Activated naive CD4-positive, alpha-beta T cell treated with anti-CD3 and anti-CD28 coated beads, Interleukin-2, amount 10 ng/mL, durations not matched to agents 7 days and 5 days (primary cell): ENCODE measurements around the gene TCEA2.
A peak's percentile ranks its signal among the peaks of the same experiment; 100 is the strongest.

Experiments
- CTCF ChIA-PET: fragments of 350-600 bp; sonication (Branson Sonifier 250); formaldehyde crosslinking; loops from one replicate; lab custom pipeline; 2021; ENCODE audit warnings: antibody characterized with exemption; lab: Charles Lee
- DNase-seq: peaks from one replicate; pipeline ENCODE4 v3.0.0-alpha.2; 2020
- H3K27ac Mint-ChIP-seq: one replicate; pipeline ENCODE4 v1.8.0; 2021; ENCODE audit warnings: mild to moderate bottlenecking, moderate library complexity, mixed read lengths
- H3K27me3 Mint-ChIP-seq: one replicate; pipeline ENCODE4 v1.8.0; 2021; ENCODE audit warnings: mild to moderate bottlenecking, mixed read lengths
- H3K36me3 Mint-ChIP-seq: one replicate; pipeline ENCODE4 v1.8.0; 2021; ENCODE audit warnings: mixed read lengths
- H3K4me1 Mint-ChIP-seq: one replicate; pipeline ENCODE4 v1.8.0; 2021; ENCODE audit warnings: mixed read lengths
- H3K4me3 Mint-ChIP-seq: one replicate; pipeline ENCODE4 v1.8.0; 2021; ENCODE audit warnings: mild to moderate bottlenecking, moderate library complexity, mixed read lengths
- H3K9me3 Mint-ChIP-seq: one replicate; pipeline ENCODE4 v1.8.0; 2021; ENCODE audit warnings: mixed read lengths

Gene TCEA2

GRCh38 chr20:64069209-64069613, 6.2 kb downstream of the TCEA2 start:
- no peak for DNase-seq
- H3K27me3 Mint-ChIP-seq: no peaks in the 10 kb centered on the region
- CTCF ChIA-PET: interaction anchor here (1.3 to 1.6 kb wide), 2 partner anchors 15 to 29 kb away, joined by 7 to 8 read pairs; partner anchors contain the start of gene LKAAEAR1
- H3K4me3 Mint-ChIP-seq: no peak overlapping the region
- H3K27ac Mint-ChIP-seq: no peak overlapping the region
- H3K36me3 Mint-ChIP-seq: peaks cover 8% of the 10 kb centered on the region
- no peaks in the 10 kb centered on the region for H3K9me3 Mint-ChIP-seq
- H3K4me1 Mint-ChIP-seq: peaks cover 64% of the 10 kb centered on the region

DNA sequence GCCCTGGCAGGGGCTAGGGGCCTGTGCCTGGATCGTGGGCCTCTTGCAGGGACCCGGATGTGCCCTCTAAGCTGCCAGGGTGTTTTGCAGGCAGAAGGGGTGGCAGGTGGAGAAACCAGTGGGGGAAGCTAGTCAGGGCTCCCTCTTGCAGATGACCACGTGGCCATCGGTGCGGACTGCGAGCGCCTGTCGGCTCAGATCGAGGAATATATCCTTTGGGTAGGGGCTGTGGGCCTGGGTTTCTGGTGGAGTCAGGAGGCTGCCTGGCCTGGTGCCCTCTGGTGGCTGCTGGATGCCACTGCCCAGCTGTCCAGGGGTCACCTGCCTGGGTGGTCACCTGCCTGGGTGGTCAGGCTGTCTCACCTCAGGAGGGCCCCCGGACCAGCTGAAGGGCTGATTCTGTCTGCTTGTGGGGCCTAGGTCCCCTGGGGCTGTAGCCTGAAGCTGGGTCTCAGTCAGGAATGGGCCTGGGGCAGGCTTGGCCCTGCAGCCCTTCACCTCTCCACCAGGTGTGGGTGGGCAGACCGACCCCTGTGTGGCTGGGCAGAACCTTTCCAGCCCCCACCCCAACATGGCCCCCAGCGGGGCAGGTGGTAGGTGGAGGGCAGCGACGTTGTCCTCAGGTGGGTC, 6.7 kb downstream of the TCEA2 start:
- Mint-ChIP-seq H3K4me1 (peaks cover 60% of the 10 kb centered on the region), H3K27me3 (no peaks in the 10 kb centered on the region), H3K27ac (no peak overlapping the region), H3K4me3 (no peak overlapping the region), H3K9me3 (no peaks in the 10 kb centered on the region), H3K36me3 (peaks cover 12% of the 10 kb centered on the region)
- CTCF ChIA-PET: interaction anchor here (1.3 to 1.6 kb wide), 2 partner anchors 14 to 30 kb away, joined by 7 to 8 read pairs; partner anchors contain the start of gene LKAAEAR1
- peak; percentile 48 for DNase-seq

DNA sequence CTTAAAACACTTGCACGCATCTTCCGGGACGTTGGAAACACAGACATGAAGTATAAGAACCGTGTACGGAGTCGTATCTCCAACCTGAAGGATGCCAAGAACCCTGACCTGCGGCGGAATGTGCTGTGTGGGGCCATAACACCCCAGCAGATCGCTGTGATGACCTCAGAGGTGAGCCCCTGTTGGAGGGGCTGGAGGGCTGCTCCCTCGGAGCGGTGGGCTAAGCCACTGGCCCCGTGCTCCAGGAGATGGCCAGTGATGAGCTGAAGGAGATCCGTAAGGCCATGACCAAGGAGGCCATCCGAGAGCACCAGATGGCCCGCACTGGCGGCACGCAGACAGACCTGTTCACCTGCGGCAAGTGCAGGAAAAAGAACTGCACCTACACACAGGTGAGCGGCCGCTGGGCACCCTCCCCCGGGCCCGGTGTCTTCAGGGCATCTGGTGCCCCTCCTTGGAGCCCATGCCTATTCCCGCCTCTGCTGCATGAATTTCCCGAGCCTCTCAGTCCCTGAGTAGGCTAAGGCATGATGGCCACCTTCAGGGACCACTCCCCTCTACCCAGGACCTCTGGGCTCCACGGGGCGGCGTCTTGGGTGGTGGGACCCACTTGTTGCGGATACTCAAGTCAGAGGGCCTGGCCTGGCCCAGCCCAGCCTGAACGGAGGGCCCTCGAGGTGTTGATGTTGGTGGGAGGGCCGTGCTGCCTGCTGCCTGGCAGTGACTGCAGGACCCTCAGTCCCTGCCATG, 7.4 kb downstream of the TCEA2 start:
- Mint-ChIP-seq H3K4me3 (no peak overlapping the region), H3K4me1 (peaks cover 57% of the 10 kb centered on the region), H3K27me3 (no peaks in the 10 kb centered on the region), H3K36me3 (peaks cover 15% of the 10 kb centered on the region), H3K27ac (peak overlapping the region; percentile 49), H3K9me3 (no peaks in the 10 kb centered on the region)
- DNase-seq: no peak
- CTCF ChIA-PET: interaction anchor here (1.3 kb wide), 1 partner anchor 30 kb away, joined by 8 read pairs; no protein-coding TSS in a partner anchor

GRCh38 chr20:64071341-64072332, 8.6 kb downstream of the TCEA2 start:
- no peaks in the 10 kb centered on the region for H3K27me3 Mint-ChIP-seq
- CTCF ChIA-PET: interaction anchor here (0.7 to 3.2 kb wide), 3 partner anchors 14 to 91 kb away, joined by 3 to 10 read pairs (median 4); no protein-coding TSS in a partner anchor
- no peak for DNase-seq
- no peaks in the 10 kb centered on the region for H3K9me3 Mint-ChIP-seq
- peaks cover 56% of the 10 kb centered on the region for H3K4me1 Mint-ChIP-seq
- H3K36me3 Mint-ChIP-seq: peaks cover 21% of the 10 kb centered on the region
- H3K27ac Mint-ChIP-seq: peak overlapping the region; percentile 37
- no peak overlapping the region for H3K4me3 Mint-ChIP-seq

- no peak overlapping the region for H3K4me3 Mint-ChIP-seq
- no peak for DNase-seq
- H3K4me1 Mint-ChIP-seq: peaks cover 51% of the 10 kb centered on the region
- H3K9me3 Mint-ChIP-seq: no peaks in the 10 kb centered on the region
- CTCF ChIA-PET: interaction anchor here (0.7 to 3.2 kb wide), 2 partner anchors 48 to 92 kb away, joined by 3 to 10 read pairs; no protein-coding TSS in a partner anchor
- H3K27me3 Mint-ChIP-seq: no peaks in the 10 kb centered on the region
- H3K27ac Mint-ChIP-seq: no peak overlapping the region
- H3K36me3 Mint-ChIP-seq: peaks cover 26% of the 10 kb centered on the region
Observed at GRCh38 chr20:64072498-64073063, 9.6 kb downstream of the TCEA2 start.

GRCh38 chr20:64073476-64074183, 10.6 kb downstream of the TCEA2 start:
- H3K4me1 Mint-ChIP-seq: peaks cover 45% of the 10 kb centered on the region
- no peak overlapping the region for H3K27ac Mint-ChIP-seq
- H3K9me3 Mint-ChIP-seq: no peaks in the 10 kb centered on the region
- H3K36me3 Mint-ChIP-seq: peaks cover 32% of the 10 kb centered on the region
- no peaks in the 10 kb centered on the region for H3K27me3 Mint-ChIP-seq
- no peak for DNase-seq
- CTCF ChIA-PET: interaction anchor here (0.6 to 3.2 kb wide), 2 partner anchors 46 to 1271 kb away, joined by 3 to 10 read pairs; no protein-coding TSS in a partner anchor
- no peak overlapping the region for H3K4me3 Mint-ChIP-seq

GRCh38 chr20:64074184-64074789, 11.3 kb downstream of the TCEA2 start:
- Mint-ChIP-seq H3K36me3 (peaks cover 37% of the 10 kb centered on the region), H3K27ac (no peak overlapping the region), H3K4me3 (no peak overlapping the region), H3K4me1 (peaks cover 41% of the 10 kb centered on the region), H3K9me3 (no peaks in the 10 kb centered on the region), H3K27me3 (no peaks in the 10 kb centered on the region)
- CTCF ChIA-PET: interaction anchor here (0.6 to 3.2 kb wide), 2 partner anchors 46 to 1272 kb away, joined by 3 to 10 read pairs; no protein-coding TSS in a partner anchor
- no peak for DNase-seq

- CTCF ChIA-PET: interaction anchor here (1.1 kb wide), 1 partner anchor 36 kb away, joined by 4 read pairs; no protein-coding TSS in a partner anchor
Observed at GRCh38 chr20:64074963-64075362, 12.0 kb downstream of the TCEA2 start.

GRCh38 chr20:64075556-64075955, 12.6 kb downstream of the TCEA2 start:
- peaks cover 37% of the 10 kb centered on the region for H3K36me3 Mint-ChIP-seq
- CTCF ChIA-PET: interaction anchor here (1.1 kb wide), 1 partner anchor 37 kb away, joined by 4 read pairs; no protein-coding TSS in a partner anchor
- H3K9me3 Mint-ChIP-seq: no peaks in the 10 kb centered on the region
- peaks cover 47% of the 10 kb centered on the region for H3K4me1 Mint-ChIP-seq
- peaks cover 4% of the 10 kb centered on the region for H3K27me3 Mint-ChIP-seq
- no peak for DNase-seq
- no peak overlapping the region for H3K4me3 Mint-ChIP-seq
- H3K27ac Mint-ChIP-seq: no peak overlapping the region

More at GRCh38 chr20:64074963-64075362, 12.0 kb downstream of the TCEA2 start:
- no peaks in the 10 kb centered on the region for H3K27me3 Mint-ChIP-seq
- H3K9me3 Mint-ChIP-seq: no peaks in the 10 kb centered on the region
- no peak overlapping the region for H3K27ac Mint-ChIP-seq
- H3K4me3 Mint-ChIP-seq: no peak overlapping the region
- peaks cover 37% of the 10 kb centered on the region for H3K36me3 Mint-ChIP-seq
- H3K4me1 Mint-ChIP-seq: peaks cover 41% of the 10 kb centered on the region
- DNase-seq: no peak

- no peak for DNase-seq
- H3K36me3 Mint-ChIP-seq: peaks cover 37% of the 10 kb centered on the region
- CTCF ChIA-PET: interaction anchor here (1.1 kb wide), 1 partner anchor 38 kb away, joined by 4 read pairs; no protein-coding TSS in a partner anchor
- H3K27me3 Mint-ChIP-seq: peaks cover 12% of the 10 kb centered on the region
- H3K9me3 Mint-ChIP-seq: no peaks in the 10 kb centered on the region
- H3K27ac Mint-ChIP-seq: peak overlapping the region; percentile 67
- H3K4me3 Mint-ChIP-seq: peak overlapping the region; percentile 94
- H3K4me1 Mint-ChIP-seq: peaks cover 50% of the 10 kb centered on the region
Observed at GRCh38 chr20:64076061-64076997, 13.3 kb downstream of the TCEA2 start.

- peaks cover 19% of the 10 kb centered on the region for H3K27me3 Mint-ChIP-seq
Observed at GRCh38 chr20:64077094-64077493, 14.1 kb downstream of the TCEA2 start.

More at GRCh38 chr20:64077094-64077493, 14.1 kb downstream of the TCEA2 start:
- H3K27ac Mint-ChIP-seq: peak overlapping the region; percentile 92
- H3K4me1 Mint-ChIP-seq: peaks cover 55% of the 10 kb centered on the region
- DNase-seq: peak; percentile 69
- no peaks in the 10 kb centered on the region for H3K9me3 Mint-ChIP-seq
- H3K36me3 Mint-ChIP-seq: peaks cover 37% of the 10 kb centered on the region
- H3K4me3 Mint-ChIP-seq: peak overlapping the region; percentile 94
- CTCF ChIA-PET: interaction anchor here (1.1 kb wide), 1 partner anchor 28 kb away, joined by 3 read pairs; the partner anchor contains the start of gene SOX18
